ENCODE data around the gene THAP2. TPM values are rescaled to one million over a fixed set of nuclear protein-coding genes. Genes with fewer than 3 reads are reported as not detected.

Gene THAP2
- 4.9 and 5.8 TPM in 2 replicates for total RNA-seq

DNA sequence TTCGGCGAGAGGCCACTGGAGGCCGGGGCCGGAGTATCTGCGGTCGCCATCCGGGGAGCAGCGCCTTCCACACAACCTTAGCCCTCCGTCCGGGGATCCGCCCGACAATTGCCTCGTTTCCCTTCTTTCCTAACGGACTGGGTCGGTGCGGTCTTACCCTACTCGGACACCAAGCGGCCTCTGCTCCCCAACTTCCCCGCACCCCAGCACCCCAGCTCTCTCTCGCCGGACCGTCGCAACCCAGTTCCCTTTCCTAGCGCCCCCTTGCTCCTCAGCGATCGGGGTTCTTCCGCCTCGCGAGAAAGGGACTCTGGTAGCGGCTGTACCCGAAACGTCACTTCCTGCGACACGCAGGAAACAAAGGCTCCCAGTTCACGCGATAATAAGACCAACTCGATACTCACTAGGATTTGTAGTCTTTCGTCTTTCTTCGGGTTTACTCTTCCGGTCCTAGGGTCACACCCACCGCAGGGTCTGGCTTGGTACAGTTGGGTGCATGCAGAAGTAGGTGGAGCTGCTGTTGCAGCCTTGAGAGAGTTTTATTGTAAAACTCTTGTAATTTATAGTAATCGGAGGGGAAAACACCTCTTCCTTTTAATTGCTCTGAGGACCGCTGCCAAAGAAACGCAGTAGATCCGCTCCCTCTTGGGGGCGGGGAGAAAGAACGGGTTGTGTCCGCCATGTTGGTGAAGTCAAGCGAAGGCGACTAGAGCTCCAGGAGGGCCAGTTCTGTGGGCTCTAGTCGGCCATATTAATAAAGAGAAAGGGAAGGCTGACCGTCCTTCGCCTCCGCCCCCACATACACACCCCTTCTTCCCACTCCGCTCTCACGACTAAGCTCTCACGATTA is at the start of gene THAP2, which contains the start of gene ZFC3H1:
Gene THAP2 (plus strand): TSS at position 741 of the 850 bp plus-strand sequence. CDS start 209 bp downstream, outside the sequence.
Gene ZFC3H1 (minus strand): TSS at position 288 of the 850 bp plus-strand sequence. CDS start 238 bp downstream, at position 50.

DNA sequence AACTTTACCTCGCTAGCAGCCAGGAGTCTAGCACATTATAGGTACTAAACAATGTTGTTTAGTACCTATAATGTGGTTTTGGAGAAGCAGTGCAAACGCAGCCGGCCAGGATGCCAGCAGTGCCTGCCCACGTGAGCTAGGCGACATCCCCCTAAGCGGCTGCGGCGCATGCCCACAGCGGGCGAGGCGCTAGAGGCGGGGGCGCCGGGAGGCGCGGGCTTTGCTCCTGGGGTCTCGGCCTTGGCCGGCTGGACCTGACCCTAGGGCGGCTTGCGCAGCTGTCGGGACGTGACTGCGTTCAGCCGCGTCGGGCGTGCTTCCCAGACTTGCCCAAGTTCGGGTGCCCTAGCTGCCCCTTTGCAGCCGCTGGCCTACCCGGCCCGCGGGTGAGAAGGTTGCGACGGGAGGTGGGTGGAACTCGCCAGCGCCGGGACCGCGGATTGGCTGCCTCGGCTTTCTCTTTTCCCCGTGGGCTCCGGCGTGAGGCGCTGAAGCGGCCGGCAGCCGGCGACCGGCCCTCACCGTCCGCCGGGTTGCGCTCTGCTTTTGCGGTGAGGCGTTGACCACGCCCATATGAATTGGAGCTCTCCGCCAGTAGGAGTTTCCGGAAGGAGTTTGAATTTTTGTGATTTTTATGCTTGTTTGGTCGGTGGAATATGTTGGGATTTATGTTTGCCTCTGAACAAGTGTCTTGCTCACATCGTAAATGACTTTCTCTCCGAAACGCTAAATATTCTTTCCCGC is 22.0 kb downstream of the THAP2 start, which contains the start of gene TMEM19:
Gene TMEM19 (plus strand): TSS at position 169 of the 744 bp plus-strand sequence. CDS start 599 bp downstream, outside the sequence.

Small RNA genes lying within 50 kb of the gene (small RNA-seq; reads per million reads assigned to genes)
- gene RF00560: not detected

Other genes with a start within 250 kb of the THAP2 start
- not detected in 2 replicates for gene LGR5, start 224.5 kb upstream of the THAP2 start, total RNA-seq
- gene ZFC3H1, start 453 bp upstream of the THAP2 start, total RNA-seq: 32.3 and 36.5 TPM in 2 replicates
- gene TMEM19, start 21.8 kb downstream of the THAP2 start, total RNA-seq: 22.5 and 33.3 TPM in 2 replicates
- gene RAB21, start 90.6 kb downstream of the THAP2 start, total RNA-seq: 12.4 and 35.9 TPM in 2 replicates
- 12.4 and 16.1 TPM in 2 replicates for gene TBC1D15, start 175.5 kb downstream of the THAP2 start, total RNA-seq